OCI-LY1 (cell line): ENCODE data around the gene ARHGEF6.

Experiments used
- H2AFZ ChIP-seq: fragments of 200-600 bp; sonication (generic), shearing (Covaris generic); 2 replicates; pipeline ENCODE4 v1.6.0; 2014; ENCODE audit warnings: antibody characterized with exemption, mild to moderate bottlenecking, low read length
- H3F3A ChIP-seq: fragments of 200-600 bp; sonication (generic), shearing (Covaris generic); 2 replicates; pipeline ENCODE4 v1.6.0; 2014; ENCODE audit warnings: mild to moderate bottlenecking, antibody characterized with exemption, low read length, moderate library complexity; ENCODE audit not compliant: insufficient read depth
- H3K27ac ChIP-seq: fragments of 200-600 bp; sonication (generic); 2 replicates; pipeline ENCODE4 v1.5.1; 2014; ENCODE audit warnings: low read length, mixed run types, mild to moderate bottlenecking, low read depth; ENCODE audit not compliant: poor library complexity, severe bottlenecking
- H3K27me3 ChIP-seq: fragments of 200-600 bp; sonication (generic); 2 replicates; pipeline ENCODE4 v1.6.0; 2014; ENCODE audit warnings: antibody characterized with exemption, mild to moderate bottlenecking, low read length, moderate library complexity; ENCODE audit not compliant: insufficient read depth
- H3K36me3 ChIP-seq: fragments of 200-600 bp; sonication (generic); 2 replicates; pipeline ENCODE4 v1.6.1; 2014; ENCODE audit warnings: mild to moderate bottlenecking, antibody characterized with exemption, low read length, moderate library complexity, mixed read lengths; ENCODE audit not compliant: insufficient read depth
- H3K4me1 ChIP-seq: fragments of 200-600 bp; sonication (generic); 2 replicates; pipeline ENCODE4 v1.5.1; 2014; ENCODE audit warnings: mild to moderate bottlenecking, low read length, moderate library complexity; ENCODE audit not compliant: insufficient read depth, severe bottlenecking
- H3K4me2 ChIP-seq: fragments of 200-600 bp; sonication (generic), shearing (Covaris generic); 2 replicates; pipeline ENCODE4 v1.6.1; 2014; ENCODE audit warnings: low read length
- H3K4me3 ChIP-seq: fragments of 200-600 bp; sonication (generic); 2 replicates; pipeline ENCODE4 v1.5.1; 2014; ENCODE audit warnings: low read length, low read depth, mild to moderate bottlenecking, mixed read lengths; ENCODE audit not compliant: poor library complexity, severe bottlenecking
- H3K79me2 ChIP-seq: fragments of 200-600 bp; shearing (Covaris generic); 2 replicates; pipeline ENCODE4 v1.6.1; 2016; ENCODE audit warnings: mixed run types, low read length, mixed read lengths; ENCODE audit not compliant: insufficient read depth
- H3K9ac ChIP-seq: fragments of 200-600 bp; sonication (generic), shearing (Covaris generic); 2 replicates; pipeline ENCODE4 v1.6.1; 2014; ENCODE audit warnings: mild to moderate bottlenecking, low read length, mixed read lengths
- H3K9me2 ChIP-seq: fragments of 200-600 bp; sonication (generic), shearing (Covaris generic); 2 replicates; pipeline ENCODE4 v1.6.1; 2014; ENCODE audit warnings: low read depth, mild to moderate bottlenecking, low read length, mixed read lengths
- H3K9me3 ChIP-seq: fragments of 200-600 bp; shearing (Covaris generic); 2 replicates; pipeline ENCODE4 v1.6.1; 2014; ENCODE audit warnings: low read length, mixed read lengths
- H4K20me1 ChIP-seq: fragments of 200-600 bp; sonication (generic), shearing (Covaris generic); 2 replicates; pipeline ENCODE4 v1.6.0; 2016; ENCODE audit warnings: mild to moderate bottlenecking, low read length; ENCODE audit not compliant: insufficient read depth
- CTCF ChIP-seq: fragments of 200-600 bp; sonication (generic), shearing (Covaris generic); IDR thresholded peaks from 2 replicates; pipeline ENCODE4 v1.5.1; 2017; ENCODE audit warnings: mild to moderate bottlenecking, antibody characterized with exemption, low read length, moderate library complexity, mixed read lengths
- EZH2 ChIP-seq: fragments of 200-600 bp; sonication (generic), shearing (Covaris generic); IDR thresholded peaks from 2 replicates; pipeline ENCODE4 v1.8.0; 2017; ENCODE audit warnings: borderline replicate concordance, mixed run types, mild to moderate bottlenecking, antibody characterized with exemption, low read length, moderate library complexity, mixed read lengths

Gene ARHGEF6

GRCh38 chrX:136781180-136781797 lies 557 bp upstream of the ARHGEF6 start:
- Histone ChIP-seq H3K9me3 (no peaks in the 10 kb centered on the region), H2AFZ (peak overlapping the region; percentile 78; the same call in 1 of the 2 replicates), H4K20me1 (no peaks in the 10 kb centered on the region), H3K4me3 (peak overlapping the region; percentile 68), H3K27me3 (no peaks in the 10 kb centered on the region), H3K9me2 (no peaks in the 10 kb centered on the region), H3K4me2 (peak overlapping the region; percentile 76), H3K9ac (peak overlapping the region; percentile 78), H3K36me3 (peaks cover 3% of the 10 kb centered on the region; the same call in 1 of the 2 replicates), H3F3A (no peaks in the 10 kb centered on the region), H3K27ac (peak overlapping the region; percentile 80), H3K79me2 (no peaks in the 10 kb centered on the region; the same call in 1 of the 2 replicates), H3K4me1 (peaks cover 36% of the 10 kb centered on the region)
- no peak for TF ChIP-seq CTCF
- no peak for TF ChIP-seq EZH2

- Histone ChIP-seq H3K4me2 (peak overlapping the region; percentile 76), H3K9ac (peak overlapping the region; percentile 78), H2AFZ (no peak overlapping the region), H4K20me1 (no peaks in the 10 kb centered on the region), H3K4me3 (peak overlapping the region; percentile 68), H3K9me2 (no peaks in the 10 kb centered on the region), H3F3A (no peaks in the 10 kb centered on the region), H3K27ac (peak overlapping the region; percentile 80), H3K27me3 (no peaks in the 10 kb centered on the region), H3K79me2 (no peaks in the 10 kb centered on the region; the same call in 1 of the 2 replicates), H3K9me3 (no peaks in the 10 kb centered on the region), H3K4me1 (peaks cover 36% of the 10 kb centered on the region), H3K36me3 (peaks cover 3% of the 10 kb centered on the region; the same call in 1 of the 2 replicates)
- TF ChIP-seq EZH2 (no peak), CTCF (no peak)
These were observed 491 bp downstream of the ARHGEF6 start for GRCh38 chrX:136780241-136780640.

GRCh38 chrX:136779346-136779781 lies 1.4 kb downstream of the ARHGEF6 start:
- Histone ChIP-seq H3K4me3 (peak overlapping the region; percentile 68), H3K4me2 (peak overlapping the region; percentile 76), H4K20me1 (no peaks in the 10 kb centered on the region), H3K79me2 (no peaks in the 10 kb centered on the region; the same call in 1 of the 2 replicates), H3K36me3 (peaks cover 3% of the 10 kb centered on the region; the same call in 1 of the 2 replicates), H3F3A (no peaks in the 10 kb centered on the region), H3K27me3 (no peaks in the 10 kb centered on the region), H3K27ac (peak overlapping the region; percentile 80), H3K9ac (peak overlapping the region; percentile 78), H2AFZ (no peak overlapping the region), H3K4me1 (peaks cover 36% of the 10 kb centered on the region), H3K9me2 (no peaks in the 10 kb centered on the region), H3K9me3 (no peaks in the 10 kb centered on the region)
- no peak for TF ChIP-seq CTCF
- TF ChIP-seq EZH2: no peak
